Upper lobe of left lung (tissue), 6 donors: ENCODE measurements around the gene PMF1. TPM values are rescaled to one million over a fixed set of nuclear protein-coding genes. Genes with fewer than 3 reads are reported as not detected.

ENCODE experiments used
- ATAC-seq, 2 donors: fragments of 200-7000 bp; cut with Tn5 transposase; one replicate each; pipeline ENCODE4 v1.9.1; 2022; ENCODE audit warnings: mild to moderate bottlenecking in 2 of 2, moderate library complexity in 2 of 2; ENCODE audit not compliant: low FRiP score in 2 of 2
- DNase-seq, 2 donors: peaks; one replicate each; pipeline ENCODE4 v3.0.0-alpha.2; 2019 to 2020
- H3K27ac ChIP-seq, 4 donors: fragments of 200-600 bp; sonication (generic); one replicate each; pipeline ENCODE4 v1.5.1; 2016 to 2019
- H3K27me3 ChIP-seq, 4 donors: fragments of 200-600 bp; sonication (generic); one replicate each; pipeline ENCODE4 v1.5.1; 2017 to 2019
- H3K36me3 ChIP-seq, 4 donors: fragments of 200-600 bp; sonication (generic); one replicate each; pipeline ENCODE4 v1.5.1; 2016 to 2019
- H3K4me1 ChIP-seq, 4 donors: fragments of 200-600 bp; sonication (generic); one replicate each; pipeline ENCODE4 v1.5.1; 2018 to 2019
- H3K4me3 ChIP-seq, 4 donors: fragments of 200-600 bp; sonication (generic); one replicate each; pipeline ENCODE4 v1.5.1; 2017 to 2019; ENCODE audit warnings: mild to moderate bottlenecking in 2 of 4, moderate library complexity in 1 of 4
- H3K9me3 ChIP-seq, 4 donors: fragments of 200-600 bp; sonication (generic); one replicate each; pipeline ENCODE4 v1.5.1; 2018 to 2019
- CTCF ChIP-seq, 6 experiments: fragments of 450-650 bp in 4 of 6; fragments of 200-600 bp in 2 of 6; sonication (generic) in 2 of 6; IDR thresholded peaks; one replicate each; pipeline ENCODE4 v1.5.1; 2016 to 2019; ENCODE audit warnings: antibody characterized with exemption in 6 of 6
- EP300 ChIP-seq, 4 donors: sonication (generic); formaldehyde crosslinking; IDR thresholded peaks; one replicate each; pipeline ENCODE4 v1.5.1; 2017; ENCODE audit warnings: antibody characterized with exemption in 4 of 4, control low read depth in 2 of 4
- POLR2A ChIP-seq, 4 donors: fragments of 450-650 bp; IDR thresholded peaks; one replicate each; pipeline ENCODE4 v1.5.1; 2016 to 2017; ENCODE audit warnings: antibody characterized with exemption in 4 of 4, mild to moderate bottlenecking in 2 of 4
- POLR2AphosphoS5 ChIP-seq, 2 donors: sonication (generic); formaldehyde crosslinking; IDR thresholded peaks; one replicate each; pipeline ENCODE4 v1.5.1; 2017; ENCODE audit warnings: antibody characterized with exemption in 2 of 2
- WGBS, 2 donors: methylation state at CpG; one replicate each; pipeline ENCODE4 v1.1.5; 2017 to 2018; 5-methylcytosine and 5-hydroxymethylcytosine counted together
- total RNA-seq, 6 donors: library from RNA; depleted of rRNA in 4 of 6; stranded (reverse); fragments of >200 nt in 4 of 6; gene quantifications; one replicate each; pipeline versions ENCODE4 v1.1.0 to v1.2.1, GENCODE V29; 2016 to 2021
- donor health status: DM: no; HTN: no; CAD: no; lungs with moderate emphysema.
- donor health status: DM: no; HTN: yes; CAD: no; lungs with severe emphysema.

The PMF1 gene
- total RNA-seq, result 10 to 100 TPM; 46.1 to 88.2 (median 66.6) TPM

GRCh38 chr1:156212833-156213643 is at the start of gene PMF1:
Gene PMF1, plus strand, starts transcription at chr1:156213007. Its CDS starts 9 bp downstream, at chr1:156213016.
- Histone ChIP-seq H3K27ac (peak within 1 kb of the TSS; percentile 87 to 95 (median 93)), H3K4me1 (peaks cover 23 to 43% (median 28%) of the 10 kb centered on the region in 4 donors), H3K4me3 (peak within 1 kb of the TSS; percentile 34 to 62 (median 50)), H3K27me3 (no peaks in the 10 kb centered on the region), H3K9me3 (no peaks in the 10 kb centered on the region), H3K36me3 (peaks cover 10 to 28% (median 20%) of the 10 kb centered on the region in 4 donors)
- ATAC-seq, result peak; percentile 98
- 0 to 1% methylated on average over 20 to 59 of the region's 61 CpGs for WGBS, 2 donors
- TF ChIP-seq EP300 (IDR thresholded peaks at IDR 0.05) (no peak), CTCF (IDR thresholded peaks at IDR 0.05) (peak in 2 of 6 experiments; percentile 16 to 19), POLR2AphosphoS5 (IDR thresholded peaks at IDR 0.05) (peak; percentile 80 to 86), POLR2A (IDR thresholded peaks at IDR 0.05) (peak in 3 of 4 donors; percentile 73 to 86 (median 82))
- peak; percentile 97 to 99 for DNase-seq

GRCh38 chr1:156163712-156164111 is 49.1 kb upstream of the PMF1 start:
- no peaks in the 10 kb centered on the region for H3K9me3 ChIP-seq
- no peak for TF ChIP-seq POLR2A (IDR thresholded peaks at IDR 0.05)
- no peak for TF ChIP-seq EP300 (IDR thresholded peaks at IDR 0.05)
- TF ChIP-seq POLR2AphosphoS5 (IDR thresholded peaks at IDR 0.05), result no peak
- no peak for TF ChIP-seq CTCF (IDR thresholded peaks at IDR 0.05)
- 41 to 83% methylated on average over 1 of the region's 1 CpG for WGBS, 2 donors
- DNase-seq (no peak), ATAC-seq (no peak)
- peaks cover 0 to 6% (median 2%) of the 10 kb centered on the region in 4 donors for H3K36me3 ChIP-seq
- H3K4me1 ChIP-seq, result peaks cover 7 to 23% (median 16%) of the 10 kb centered on the region in 4 donors
- no peak overlapping the region for H3K4me3 ChIP-seq
- H3K27me3 ChIP-seq, result no peaks in the 10 kb centered on the region
- no peak overlapping the region for H3K27ac ChIP-seq

- Histone ChIP-seq H3K27ac (no peak overlapping the region), H3K36me3 (peaks cover 0 to 7% (median 2%) of the 10 kb centered on the region in 4 donors), H3K9me3 (no peaks in the 10 kb centered on the region), H3K27me3 (no peaks in the 10 kb centered on the region), H3K4me1 (peaks cover 7 to 23% (median 16%) of the 10 kb centered on the region in 4 donors), H3K4me3 (no peak overlapping the region)
- TF ChIP-seq CTCF (IDR thresholded peaks at IDR 0.05), result no peak
- no peak for TF ChIP-seq POLR2A (IDR thresholded peaks at IDR 0.05)
- TF ChIP-seq POLR2AphosphoS5 (IDR thresholded peaks at IDR 0.05), result no peak
- no peak for TF ChIP-seq EP300 (IDR thresholded peaks at IDR 0.05)
- DNase-seq, result no peak
- no peak for ATAC-seq
- 80 to 86% methylated on average over 6 of the region's 6 CpGs for WGBS, 2 donors
Measured at GRCh38 chr1:156164125-156164831, 48.5 kb upstream of the PMF1 start.

- ATAC-seq (no peak), DNase-seq (no peak)
- peaks cover 7 to 19% (median 14%) of the 10 kb centered on the region in 4 donors for H3K4me1 ChIP-seq
- TF ChIP-seq POLR2A (IDR thresholded peaks at IDR 0.05) (peak in 1 of 4 donors; percentile 14), EP300 (IDR thresholded peaks at IDR 0.05) (no peak), CTCF (IDR thresholded peaks at IDR 0.05) (no peak)
- H3K27me3 ChIP-seq, result no peaks in the 10 kb centered on the region
- H3K36me3 ChIP-seq, result peaks cover 0 to 7% (median 2%) of the 10 kb centered on the region in 4 donors
- no peak overlapping the region for H3K4me3 ChIP-seq
- H3K9me3 ChIP-seq, result no peaks in the 10 kb centered on the region
- no peak overlapping the region for H3K27ac ChIP-seq
- WGBS, 2 donors, result 33 to 39% methylated on average over 2 of the region's 2 CpGs
Measured at GRCh38 chr1:156165083-156165482, 47.7 kb upstream of the PMF1 start.
